ACC112 (cell line): ENCODE results near the gene CNKSR2.

Source experiments
- H2AFZ ChIP-seq: fragments of 200-600 bp; sonication (generic); one replicate; pipeline ENCODE4 v1.6.0; 2017; ENCODE audit warnings: antibody characterized with exemption, low read length; ENCODE audit not compliant: unreplicated experiment
- H3K27ac ChIP-seq: fragments of 200-600 bp; sonication (generic); 2 replicates; pipeline ENCODE4 v1.5.1; 2014; ENCODE audit warnings: low read depth, mild to moderate bottlenecking, antibody characterized with exemption, low read length, moderate library complexity
- H3K27me3 ChIP-seq: fragments of 200-600 bp; sonication (generic); 2 replicates; pipeline ENCODE4 v1.6.1; 2014; ENCODE audit warnings: mild to moderate bottlenecking, antibody characterized with exemption, low read length, moderate library complexity, mixed read lengths; ENCODE audit not compliant: insufficient read depth
- H3K36me3 ChIP-seq: fragments of 200-600 bp; sonication (generic); 2 replicates; pipeline ENCODE4 v1.6.1; 2016; ENCODE audit warnings: mild to moderate bottlenecking, antibody characterized with exemption, low read length, moderate library complexity, mixed read lengths; ENCODE audit not compliant: insufficient read depth
- H3K4me1 ChIP-seq: fragments of 200-600 bp; sonication (generic); one replicate; pipeline ENCODE4 v1.6.1; 2016; ENCODE audit warnings: low read length, mixed read lengths; ENCODE audit not compliant: insufficient read depth, unreplicated experiment, control insufficient read depth
- H3K4me3 ChIP-seq: fragments of 200-600 bp; sonication (generic); 2 replicates; pipeline ENCODE4 v1.5.1; 2014; ENCODE audit warnings: mild to moderate bottlenecking, low read depth, low read length
- H3K79me2 ChIP-seq: fragments of 200-600 bp; sonication (generic); one replicate; pipeline ENCODE4 v1.6.0; 2016; ENCODE audit warnings: low read length; ENCODE audit not compliant: control insufficient read depth, unreplicated experiment, insufficient read depth

The CNKSR2 gene

DNA sequence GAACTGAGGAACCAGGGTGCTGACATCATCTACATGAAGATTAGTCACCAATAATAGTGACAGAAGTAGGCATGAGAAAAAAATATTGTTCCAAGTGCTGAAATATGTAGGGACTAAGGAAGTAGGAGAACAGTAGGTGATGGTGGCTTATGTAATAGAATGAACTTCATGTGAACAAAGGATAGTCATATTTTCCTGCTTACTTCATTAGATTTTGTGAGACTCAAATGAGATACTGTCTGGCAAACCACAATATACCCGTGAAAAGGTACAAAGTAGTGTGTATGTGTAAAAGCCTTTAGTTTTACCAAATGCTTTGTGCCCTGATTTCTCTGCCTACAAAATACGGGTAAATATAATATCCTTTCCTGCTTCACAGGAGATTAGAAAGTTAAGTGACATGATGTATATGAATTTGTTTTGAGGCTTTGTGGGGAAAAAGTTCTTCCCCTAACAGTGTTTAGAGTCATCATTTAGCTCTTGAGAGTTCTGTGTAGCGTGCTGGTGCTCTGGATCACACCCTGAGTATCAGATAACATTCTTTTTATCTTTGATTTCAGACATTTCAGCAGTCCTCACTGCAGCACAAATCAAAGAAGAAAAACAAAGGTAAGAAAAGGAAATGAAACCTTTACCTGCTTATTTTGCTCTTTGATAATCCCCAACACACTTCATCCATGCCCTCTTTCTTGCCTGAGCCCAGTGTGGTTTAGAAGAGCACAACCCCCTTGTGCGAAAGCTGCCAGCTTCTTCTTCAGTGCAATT, 216.0 kb downstream of the CNKSR2 start:
- no peaks in the 10 kb centered on the region for H3K36me3 ChIP-seq
- H3K27ac ChIP-seq: no peak overlapping the region
- no peaks in the 10 kb centered on the region for H3K79me2 ChIP-seq
- H3K27me3 ChIP-seq: no peaks in the 10 kb centered on the region
- H3K4me1 ChIP-seq: no peaks in the 10 kb centered on the region
- H2AFZ ChIP-seq: no peak overlapping the region
- no peak overlapping the region for H3K4me3 ChIP-seq

DNA sequence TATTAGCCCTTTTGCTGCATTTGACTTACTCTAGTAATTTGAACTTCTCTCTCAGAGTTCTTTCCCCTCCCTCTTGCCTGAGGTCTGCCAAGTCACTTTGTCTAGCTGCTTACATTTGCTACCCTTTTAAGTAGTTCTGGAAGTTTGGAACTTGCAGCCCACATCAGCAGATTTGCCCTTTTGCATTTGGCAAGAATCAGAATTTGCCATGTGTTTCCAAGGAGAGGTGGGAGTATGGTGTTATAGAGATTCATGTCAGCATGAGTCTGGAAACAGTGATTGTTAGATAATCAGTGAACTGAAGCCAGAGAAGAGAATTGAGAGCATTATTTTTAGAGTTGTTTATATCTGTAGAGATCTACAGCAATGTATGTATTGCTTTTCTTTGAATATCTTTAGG, 231.8 kb downstream of the CNKSR2 start:
- Histone ChIP-seq H3K27me3 (no peaks in the 10 kb centered on the region), H3K36me3 (no peaks in the 10 kb centered on the region), H3K4me1 (no peaks in the 10 kb centered on the region), H3K79me2 (no peaks in the 10 kb centered on the region), H2AFZ (no peak overlapping the region), H3K4me3 (no peak overlapping the region), H3K27ac (no peak overlapping the region)

DNA sequence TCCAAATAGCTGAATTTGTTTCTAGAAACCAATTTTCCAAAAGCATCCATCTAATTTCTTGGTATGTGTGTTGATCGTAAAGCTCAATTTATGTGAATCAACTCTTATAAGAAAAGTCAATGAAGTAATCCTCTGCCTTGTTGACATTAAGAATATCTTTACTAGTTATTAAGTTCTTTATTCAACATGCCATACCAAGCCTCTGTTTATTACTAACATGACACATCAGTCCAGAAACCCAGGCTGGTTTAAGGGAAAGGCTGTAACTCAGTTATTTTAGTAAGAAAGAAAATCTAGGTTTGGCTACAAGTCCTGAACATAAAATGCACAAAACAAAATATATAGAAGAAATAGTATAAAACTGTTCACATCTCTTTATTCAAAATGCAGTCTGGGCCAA, 235.9 kb downstream of the CNKSR2 start:
- H3K4me1 ChIP-seq: no peaks in the 10 kb centered on the region
- no peak overlapping the region for H3K27ac ChIP-seq
- H2AFZ ChIP-seq: no peak overlapping the region
- no peaks in the 10 kb centered on the region for H3K27me3 ChIP-seq
- H3K79me2 ChIP-seq: no peaks in the 10 kb centered on the region
- no peak overlapping the region for H3K4me3 ChIP-seq
- H3K36me3 ChIP-seq: no peaks in the 10 kb centered on the region

DNA sequence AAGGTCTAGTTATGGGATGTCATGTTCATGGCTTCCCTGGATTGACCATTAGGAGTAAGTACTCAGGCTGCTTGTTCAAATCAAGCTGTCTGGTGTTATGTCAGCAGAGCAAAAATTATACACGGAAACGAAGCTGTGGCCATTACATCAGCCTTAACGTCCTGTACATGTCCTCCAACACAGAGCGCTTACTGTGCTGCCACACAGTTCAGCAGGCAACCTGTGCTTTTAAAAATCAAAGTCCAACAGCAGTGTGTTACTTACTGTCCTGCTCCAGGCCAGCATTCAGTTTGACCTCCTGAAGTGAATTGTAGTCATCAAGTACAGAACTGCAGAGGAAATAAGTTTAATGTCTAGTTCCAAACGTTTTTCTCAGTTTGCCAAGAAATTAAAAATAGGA, 237.9 kb downstream of the CNKSR2 start:
- Histone ChIP-seq H3K79me2 (no peaks in the 10 kb centered on the region), H2AFZ (no peak overlapping the region), H3K27ac (no peak overlapping the region), H3K27me3 (no peaks in the 10 kb centered on the region), H3K4me1 (no peaks in the 10 kb centered on the region), H3K36me3 (no peaks in the 10 kb centered on the region), H3K4me3 (no peak overlapping the region)

DNA sequence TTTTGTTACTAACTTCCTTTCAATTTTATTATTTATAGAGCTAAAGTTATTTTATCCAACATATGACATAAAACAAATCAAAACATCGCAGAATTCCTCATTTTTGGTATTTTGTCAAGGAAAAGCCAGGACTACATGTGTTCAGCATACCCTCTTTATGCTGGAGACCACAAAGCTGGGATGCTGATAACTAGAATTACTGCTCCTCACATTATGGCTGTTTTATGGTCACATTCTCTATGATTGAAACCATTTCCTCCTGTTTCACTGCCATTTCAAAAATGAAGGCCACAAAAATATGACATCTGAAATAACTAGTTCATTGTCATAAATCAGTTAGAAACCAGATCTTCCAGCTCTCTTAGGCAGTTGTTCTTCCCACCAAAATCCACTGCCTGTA, 242.2 kb downstream of the CNKSR2 start:
- Histone ChIP-seq H3K4me1 (no peaks in the 10 kb centered on the region), H3K79me2 (no peaks in the 10 kb centered on the region), H3K36me3 (no peaks in the 10 kb centered on the region), H2AFZ (no peak overlapping the region), H3K4me3 (no peak overlapping the region), H3K27me3 (no peaks in the 10 kb centered on the region), H3K27ac (no peak overlapping the region)

DNA sequence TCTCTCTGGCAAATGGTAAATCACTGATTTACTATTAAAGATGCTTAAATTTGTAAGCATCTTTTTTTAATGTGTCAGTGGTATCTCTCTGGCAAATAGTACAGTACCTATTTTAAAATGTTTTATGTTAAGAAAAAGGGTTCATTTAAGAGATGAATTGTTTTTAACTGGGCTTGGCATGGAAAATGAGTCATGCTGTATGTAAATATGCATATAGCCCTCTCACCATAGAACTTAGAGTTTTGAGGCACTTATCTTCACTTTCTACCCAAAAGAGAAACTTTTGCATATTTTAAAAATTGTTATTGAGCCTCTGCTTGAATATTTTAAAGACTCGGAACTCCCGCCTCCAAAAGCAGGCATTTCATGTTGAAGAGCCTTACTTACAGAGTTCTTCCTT, 246.0 kb downstream of the CNKSR2 start:
- Histone ChIP-seq H3K79me2 (no peaks in the 10 kb centered on the region), H3K27ac (no peak overlapping the region), H2AFZ (no peak overlapping the region), H3K27me3 (no peaks in the 10 kb centered on the region), H3K4me1 (peaks cover 4% of the 10 kb centered on the region), H3K36me3 (no peaks in the 10 kb centered on the region), H3K4me3 (no peak overlapping the region)

DNA sequence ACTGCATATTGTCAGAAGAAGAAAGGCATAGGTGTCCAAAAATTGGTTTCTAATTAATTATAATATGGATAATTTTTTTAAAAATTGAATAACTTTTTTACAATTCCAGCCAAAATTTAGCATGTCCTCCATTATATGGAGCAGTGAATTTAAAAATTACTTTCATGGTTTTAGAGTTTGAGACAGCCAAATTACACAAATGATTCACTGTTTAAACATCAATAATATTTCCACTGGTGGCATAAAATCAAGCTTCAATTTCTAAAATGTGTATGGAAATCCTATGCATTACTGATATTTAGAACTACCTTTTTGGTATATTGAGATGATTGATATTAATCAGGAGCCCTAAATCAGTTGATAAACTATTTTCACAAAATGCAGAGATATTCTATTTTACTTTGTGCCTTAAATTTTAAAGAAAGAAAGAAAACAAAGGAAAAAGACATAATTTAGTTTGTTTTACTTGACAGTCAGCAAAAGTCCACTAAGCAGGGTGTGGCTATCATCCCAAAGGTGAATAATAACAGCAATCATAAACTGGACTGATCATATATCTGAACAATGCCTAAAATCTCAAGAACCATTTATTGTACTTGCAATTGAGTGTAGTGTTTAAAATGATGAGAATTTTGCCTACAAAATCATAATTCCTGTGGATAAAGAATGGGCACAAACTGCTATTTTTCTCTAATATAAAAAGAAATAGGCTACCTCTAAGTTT, 249.7 kb downstream of the CNKSR2 start:
- H3K27me3 ChIP-seq: no peaks in the 10 kb centered on the region
- H3K4me1 ChIP-seq: peaks cover 4% of the 10 kb centered on the region
- H3K27ac ChIP-seq: no peak overlapping the region
- H3K36me3 ChIP-seq: no peaks in the 10 kb centered on the region
- H2AFZ ChIP-seq: no peak overlapping the region
- H3K79me2 ChIP-seq: no peaks in the 10 kb centered on the region
- H3K4me3 ChIP-seq: no peak overlapping the region

DNA sequence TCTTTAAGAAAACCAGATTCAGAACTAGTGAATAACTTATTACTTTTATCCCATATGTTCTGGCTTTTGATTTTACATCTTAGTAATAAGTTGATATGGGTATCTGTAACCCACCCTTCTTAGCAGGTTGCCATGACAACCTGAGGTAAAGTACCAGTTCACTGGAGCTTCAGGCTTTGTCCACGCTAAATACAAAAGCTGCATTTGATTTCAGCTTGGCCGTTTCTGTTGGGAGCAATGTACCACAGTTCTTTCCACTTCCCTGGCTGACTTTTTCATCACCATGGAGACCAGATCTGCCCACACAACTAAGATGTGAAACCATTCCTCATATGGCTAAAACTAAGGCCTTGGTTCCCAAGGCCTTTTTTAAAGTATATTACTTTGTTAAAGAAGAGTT, 257.8 kb downstream of the CNKSR2 start:
- Histone ChIP-seq H2AFZ (no peak overlapping the region), H3K36me3 (no peaks in the 10 kb centered on the region), H3K79me2 (no peaks in the 10 kb centered on the region), H3K4me3 (no peak overlapping the region), H3K4me1 (no peaks in the 10 kb centered on the region), H3K27ac (no peak overlapping the region), H3K27me3 (no peaks in the 10 kb centered on the region)

DNA sequence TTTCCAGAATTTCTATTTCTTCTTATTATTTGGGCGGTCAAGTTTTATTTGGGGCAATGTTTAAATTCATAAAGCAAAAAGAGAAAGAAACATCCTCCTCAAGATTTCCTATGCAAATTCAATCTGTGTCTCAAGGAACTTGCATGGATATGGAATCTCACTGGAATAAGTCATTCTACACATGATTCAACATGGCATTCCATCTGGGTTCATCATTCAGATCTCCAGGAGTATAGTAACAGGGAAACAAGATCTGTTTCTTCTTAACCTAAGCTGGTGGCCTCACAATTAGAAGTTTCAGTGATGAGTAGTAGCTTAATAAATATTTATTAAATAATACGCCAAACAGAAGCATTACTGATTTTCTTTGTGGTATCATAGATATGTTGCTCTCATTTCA, 264.1 kb downstream of the CNKSR2 start:
- Histone ChIP-seq H3K4me3 (no peak overlapping the region), H3K27ac (no peak overlapping the region), H2AFZ (no peak overlapping the region), H3K4me1 (no peaks in the 10 kb centered on the region), H3K27me3 (no peaks in the 10 kb centered on the region), H3K36me3 (no peaks in the 10 kb centered on the region), H3K79me2 (no peaks in the 10 kb centered on the region)

DNA sequence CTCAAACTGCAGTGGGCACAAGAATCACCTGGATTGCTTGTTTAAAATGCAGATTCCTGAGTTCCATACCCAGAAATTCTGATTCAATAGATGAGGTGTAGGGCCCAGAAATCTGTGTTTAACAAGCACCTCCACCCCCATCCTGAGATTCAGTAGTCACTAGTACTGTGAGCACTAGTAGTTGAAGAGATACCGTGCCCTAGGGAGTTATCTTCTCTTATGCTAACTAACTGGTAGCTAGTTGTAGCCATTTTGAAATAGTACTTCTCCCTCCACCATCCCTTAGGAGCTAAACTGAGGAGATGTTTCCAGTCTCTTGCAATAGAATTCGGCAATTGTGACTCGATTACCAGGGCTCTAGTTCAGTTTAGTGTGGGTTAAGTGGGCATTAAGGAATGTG, 265.6 kb downstream of the CNKSR2 start:
- H3K27me3 ChIP-seq: no peaks in the 10 kb centered on the region
- H3K4me1 ChIP-seq: no peaks in the 10 kb centered on the region
- no peaks in the 10 kb centered on the region for H3K36me3 ChIP-seq
- no peak overlapping the region for H3K27ac ChIP-seq
- H2AFZ ChIP-seq: no peak overlapping the region
- H3K4me3 ChIP-seq: no peak overlapping the region
- no peaks in the 10 kb centered on the region for H3K79me2 ChIP-seq

DNA sequence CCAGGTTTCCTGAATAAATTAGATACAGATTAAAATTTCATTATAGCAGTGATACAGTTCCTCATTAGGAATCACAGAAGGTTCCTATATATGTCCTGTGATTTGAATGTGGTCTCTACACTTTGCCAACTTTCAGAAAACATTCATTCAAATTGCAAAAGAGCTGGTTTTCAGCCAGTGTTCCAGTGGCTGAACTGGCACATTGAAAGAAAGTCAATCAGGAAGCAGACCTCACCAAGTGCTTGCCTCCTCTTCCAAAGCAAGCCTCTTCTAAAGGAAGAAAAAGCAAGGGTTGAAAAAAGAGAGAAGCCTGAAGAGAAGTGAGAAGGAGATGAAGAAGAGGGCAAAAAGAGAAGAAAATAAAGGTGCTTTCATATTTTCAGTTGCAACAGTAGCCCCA, 271.2 kb downstream of the CNKSR2 start:
- H3K27ac ChIP-seq: no peak overlapping the region
- no peaks in the 10 kb centered on the region for H3K36me3 ChIP-seq
- no peaks in the 10 kb centered on the region for H3K79me2 ChIP-seq
- no peak overlapping the region for H2AFZ ChIP-seq
- H3K4me3 ChIP-seq: no peak overlapping the region
- no peaks in the 10 kb centered on the region for H3K4me1 ChIP-seq
- H3K27me3 ChIP-seq: no peaks in the 10 kb centered on the region
